Activated naive CD4-positive, alpha-beta T cell treated with anti-CD3 and anti-CD28 coated beads, Interleukin-2, amount 10 ng/mL, durations not matched to agents 7 days and 5 days (primary cell): ENCODE results near the gene CYP3A7.
A peak's percentile ranks its signal among the peaks of the same experiment; 100 is the strongest.
"Not testable (repeated sequence)": the region's sequence is repeated elsewhere in the genome, so short reads cannot be mapped to it uniquely, and the experiment has no call there.

Experiments used
- CTCF ChIA-PET: fragments of 350-600 bp; sonication (Branson Sonifier 250); formaldehyde crosslinking; loops from one replicate; lab custom pipeline; 2021; ENCODE audit warnings: antibody characterized with exemption; lab: Charles Lee
- DNase-seq: peaks from one replicate; pipeline ENCODE4 v3.0.0-alpha.2; 2020
- H3K27ac Mint-ChIP-seq: one replicate; pipeline ENCODE4 v1.8.0; 2021; ENCODE audit warnings: mild to moderate bottlenecking, moderate library complexity, mixed read lengths
- H3K27me3 Mint-ChIP-seq: one replicate; pipeline ENCODE4 v1.8.0; 2021; ENCODE audit warnings: mild to moderate bottlenecking, mixed read lengths
- H3K36me3 Mint-ChIP-seq: one replicate; pipeline ENCODE4 v1.8.0; 2021; ENCODE audit warnings: mixed read lengths
- H3K4me1 Mint-ChIP-seq: one replicate; pipeline ENCODE4 v1.8.0; 2021; ENCODE audit warnings: mixed read lengths
- H3K4me3 Mint-ChIP-seq: one replicate; pipeline ENCODE4 v1.8.0; 2021; ENCODE audit warnings: mild to moderate bottlenecking, moderate library complexity, mixed read lengths
- H3K9me3 Mint-ChIP-seq: one replicate; pipeline ENCODE4 v1.8.0; 2021; ENCODE audit warnings: mixed read lengths

Gene CYP3A7

GRCh38 chr7:99699946-99700345 is 35.0 kb downstream of the CYP3A7 start:
- peaks cover 3% of the 10 kb centered on the region for H3K27me3 Mint-ChIP-seq

GRCh38 chr7:99698867-99699730 is 35.9 kb downstream of the CYP3A7 start:
- H3K4me1 Mint-ChIP-seq, DNase-seq, H3K36me3 Mint-ChIP-seq, CTCF ChIA-PET, H3K4me3 Mint-ChIP-seq, H3K27ac Mint-ChIP-seq, H3K27me3 Mint-ChIP-seq, H3K9me3 Mint-ChIP-seq: not testable (repeated sequence)

More at GRCh38 chr7:99699946-99700345, 35.0 kb downstream of the CYP3A7 start:
- DNase-seq, result no peak
- Mint-ChIP-seq H3K9me3 (no peaks in the 10 kb centered on the region), H3K4me3 (no peak overlapping the region), H3K36me3 (no peaks in the 10 kb centered on the region), H3K27ac (no peak overlapping the region), H3K4me1 (no peaks in the 10 kb centered on the region)
- CTCF ChIA-PET, result no interaction called here

- DNase-seq, result no peak
- H3K27me3 Mint-ChIP-seq, result no peaks in the 10 kb centered on the region
- peaks cover 12% of the 10 kb centered on the region for H3K9me3 Mint-ChIP-seq
- CTCF ChIA-PET, result no interaction called here
- H3K4me1 Mint-ChIP-seq, result peaks cover 5% of the 10 kb centered on the region
- no peak overlapping the region for H3K4me3 Mint-ChIP-seq
- peaks cover 3% of the 10 kb centered on the region for H3K36me3 Mint-ChIP-seq
- no peak overlapping the region for H3K27ac Mint-ChIP-seq
Observed at GRCh38 chr7:99694912-99695304, 40.1 kb downstream of the CYP3A7 start.

GRCh38 chr7:99694201-99694911 is 40.6 kb downstream of the CYP3A7 start:
- CTCF ChIA-PET, result no interaction called here
- Mint-ChIP-seq H3K36me3 (peaks cover 3% of the 10 kb centered on the region), H3K9me3 (peaks cover 12% of the 10 kb centered on the region), H3K4me3 (no peak overlapping the region), H3K4me1 (peaks cover 5% of the 10 kb centered on the region), H3K27ac (no peak overlapping the region), H3K27me3 (no peaks in the 10 kb centered on the region)
- no peak for DNase-seq

- Mint-ChIP-seq H3K27ac (no peak overlapping the region), H3K9me3 (peaks cover 12% of the 10 kb centered on the region), H3K4me3 (no peak overlapping the region), H3K4me1 (peaks cover 5% of the 10 kb centered on the region), H3K27me3 (no peaks in the 10 kb centered on the region), H3K36me3 (peaks cover 3% of the 10 kb centered on the region)
- peak; percentile 28 for DNase-seq
- CTCF ChIA-PET, result no interaction called here
Observed at GRCh38 chr7:99693427-99694200, 41.4 kb downstream of the CYP3A7 start.

- Mint-ChIP-seq H3K27me3 (no peaks in the 10 kb centered on the region), H3K9me3 (peaks cover 12% of the 10 kb centered on the region), H3K36me3 (peaks cover 3% of the 10 kb centered on the region), H3K4me1 (peaks cover 5% of the 10 kb centered on the region), H3K4me3 (no peak overlapping the region), H3K27ac (no peak overlapping the region)
- CTCF ChIA-PET, result no interaction called here
- no peak for DNase-seq
Observed at GRCh38 chr7:99693100-99693426, 41.9 kb downstream of the CYP3A7 start.

- H3K4me3 Mint-ChIP-seq, H3K36me3 Mint-ChIP-seq, H3K27ac Mint-ChIP-seq, H3K4me1 Mint-ChIP-seq, H3K27me3 Mint-ChIP-seq, CTCF ChIA-PET, DNase-seq: not testable (repeated sequence)
- peaks cover 12% of the 10 kb centered on the region for H3K9me3 Mint-ChIP-seq
Observed at GRCh38 chr7:99692563-99692962, 42.4 kb downstream of the CYP3A7 start.

- CTCF ChIA-PET, H3K27me3 Mint-ChIP-seq, H3K27ac Mint-ChIP-seq, H3K36me3 Mint-ChIP-seq, DNase-seq, H3K4me3 Mint-ChIP-seq, H3K4me1 Mint-ChIP-seq: not testable (repeated sequence)
- H3K9me3 Mint-ChIP-seq, result peaks cover 12% of the 10 kb centered on the region
Observed at GRCh38 chr7:99691658-99692057, 43.3 kb downstream of the CYP3A7 start.

GRCh38 chr7:99690918-99691317 is 44.1 kb downstream of the CYP3A7 start:
- DNase-seq, H3K36me3 Mint-ChIP-seq, H3K27ac Mint-ChIP-seq, H3K4me3 Mint-ChIP-seq, CTCF ChIA-PET, H3K27me3 Mint-ChIP-seq, H3K4me1 Mint-ChIP-seq: not testable (repeated sequence)
- peaks cover 12% of the 10 kb centered on the region for H3K9me3 Mint-ChIP-seq

- H3K27ac Mint-ChIP-seq, H3K4me3 Mint-ChIP-seq, H3K36me3 Mint-ChIP-seq, H3K4me1 Mint-ChIP-seq, H3K9me3 Mint-ChIP-seq, H3K27me3 Mint-ChIP-seq, CTCF ChIA-PET, DNase-seq: not testable (repeated sequence)
Observed at GRCh38 chr7:99685871-99686608, 49.0 kb downstream of the CYP3A7 start.

- Mint-ChIP-seq H3K27ac (no peak overlapping the region), H3K9me3 (no peaks in the 10 kb centered on the region)
Observed at GRCh38 chr7:99685129-99685758, 49.8 kb downstream of the CYP3A7 start.

GRCh38 chr7:99679400-99680191 is 55.4 kb downstream of the CYP3A7 start, which contains the start of gene CYP3A5:
Gene CYP3A5, minus strand, starts transcription at chr7:99679996. Its CDS starts 100 bp downstream, at chr7:99679896.
- Mint-ChIP-seq H3K9me3 (no peaks in the 10 kb centered on the region), H3K27ac (no peak within 1 kb of the TSS), H3K36me3 (no peaks in the 10 kb centered on the region), H3K4me3 (no peak within 1 kb of the TSS), H3K27me3 (no peaks in the 10 kb centered on the region), H3K4me1 (peaks cover 13% of the 10 kb centered on the region)
- no peak for DNase-seq
- CTCF ChIA-PET, result no interaction called here

More at GRCh38 chr7:99685129-99685758, 49.8 kb downstream of the CYP3A7 start:
- H3K4me1 Mint-ChIP-seq, result no peaks in the 10 kb centered on the region
- CTCF ChIA-PET, result no interaction called here
- no peak for DNase-seq
- H3K36me3 Mint-ChIP-seq, result no peaks in the 10 kb centered on the region
- no peak overlapping the region for H3K4me3 Mint-ChIP-seq
- H3K27me3 Mint-ChIP-seq, result peaks cover 5% of the 10 kb centered on the region

GRCh38 chr7:99679032-99679399 is 56.0 kb downstream of the CYP3A7 start:
- CTCF ChIA-PET, result no interaction called here
- H3K4me3 Mint-ChIP-seq, result no peak overlapping the region
- no peak overlapping the region for H3K27ac Mint-ChIP-seq
- no peaks in the 10 kb centered on the region for H3K36me3 Mint-ChIP-seq
- peaks cover 17% of the 10 kb centered on the region for H3K4me1 Mint-ChIP-seq
- H3K27me3 Mint-ChIP-seq, result no peaks in the 10 kb centered on the region
- DNase-seq, result no peak
- H3K9me3 Mint-ChIP-seq, result no peaks in the 10 kb centered on the region
